Measurements from ENCODE around the gene GINS1.

GRCh38 chr20:25399037-25399430 is 8.4 kb upstream of the GINS1 start:
- TF ChIP-seq GABPA (IDR thresholded peaks at IDR 0.05; ENCODE audit: low read depth) (no peak), YY1 (IDR thresholded peaks at IDR 0.05; ENCODE audit: low read depth) (no peak), NRF1 (IDR thresholded peaks at IDR 0.05; ENCODE audit: low read depth, low read length) (no peak), POLR2AphosphoS5 (IDR thresholded peaks at IDR 0.05; ENCODE audit: low read depth, low read length) (no peak), TAF1 (IDR thresholded peaks at IDR 0.05; ENCODE audit: borderline replicate concordance, low read depth, low read length) (no peak), RAD21 (IDR thresholded peaks at IDR 0.05; ENCODE audit: low read length) (peak; percentile 87), JUND (IDR thresholded peaks at IDR 0.05) (no peak), CHD2 (IDR thresholded peaks at IDR 0.05; ENCODE audit: low read length, partially characterized antibody) (no peak), PBX3 (IDR thresholded peaks at IDR 0.05) (no peak)
- TF ChIP-seq, protein P1, sequence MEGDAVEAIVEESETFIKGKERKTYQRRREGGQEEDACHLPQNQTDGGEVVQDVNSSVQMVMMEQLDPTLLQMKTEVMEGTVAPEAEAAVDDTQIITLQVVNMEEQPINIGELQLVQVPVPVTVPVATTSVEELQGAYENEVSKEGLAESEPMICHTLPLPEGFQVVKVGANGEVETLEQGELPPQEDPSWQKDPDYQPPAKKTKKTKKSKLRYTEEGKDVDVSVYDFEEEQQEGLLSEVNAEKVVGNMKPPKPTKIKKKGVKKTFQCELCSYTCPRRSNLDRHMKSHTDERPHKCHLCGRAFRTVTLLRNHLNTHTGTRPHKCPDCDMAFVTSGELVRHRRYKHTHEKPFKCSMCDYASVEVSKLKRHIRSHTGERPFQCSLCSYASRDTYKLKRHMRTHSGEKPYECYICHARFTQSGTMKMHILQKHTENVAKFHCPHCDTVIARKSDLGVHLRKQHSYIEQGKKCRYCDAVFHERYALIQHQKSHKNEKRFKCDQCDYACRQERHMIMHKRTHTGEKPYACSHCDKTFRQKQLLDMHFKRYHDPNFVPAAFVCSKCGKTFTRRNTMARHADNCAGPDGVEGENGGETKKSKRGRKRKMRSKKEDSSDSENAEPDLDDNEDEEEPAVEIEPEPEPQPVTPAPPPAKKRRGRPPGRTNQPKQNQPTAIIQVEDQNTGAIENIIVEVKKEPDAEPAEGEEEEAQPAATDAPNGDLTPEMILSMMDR (IDR thresholded peaks at IDR 0.05), result peak; percentile 71
- TF ChIP-seq, protein P2, sequence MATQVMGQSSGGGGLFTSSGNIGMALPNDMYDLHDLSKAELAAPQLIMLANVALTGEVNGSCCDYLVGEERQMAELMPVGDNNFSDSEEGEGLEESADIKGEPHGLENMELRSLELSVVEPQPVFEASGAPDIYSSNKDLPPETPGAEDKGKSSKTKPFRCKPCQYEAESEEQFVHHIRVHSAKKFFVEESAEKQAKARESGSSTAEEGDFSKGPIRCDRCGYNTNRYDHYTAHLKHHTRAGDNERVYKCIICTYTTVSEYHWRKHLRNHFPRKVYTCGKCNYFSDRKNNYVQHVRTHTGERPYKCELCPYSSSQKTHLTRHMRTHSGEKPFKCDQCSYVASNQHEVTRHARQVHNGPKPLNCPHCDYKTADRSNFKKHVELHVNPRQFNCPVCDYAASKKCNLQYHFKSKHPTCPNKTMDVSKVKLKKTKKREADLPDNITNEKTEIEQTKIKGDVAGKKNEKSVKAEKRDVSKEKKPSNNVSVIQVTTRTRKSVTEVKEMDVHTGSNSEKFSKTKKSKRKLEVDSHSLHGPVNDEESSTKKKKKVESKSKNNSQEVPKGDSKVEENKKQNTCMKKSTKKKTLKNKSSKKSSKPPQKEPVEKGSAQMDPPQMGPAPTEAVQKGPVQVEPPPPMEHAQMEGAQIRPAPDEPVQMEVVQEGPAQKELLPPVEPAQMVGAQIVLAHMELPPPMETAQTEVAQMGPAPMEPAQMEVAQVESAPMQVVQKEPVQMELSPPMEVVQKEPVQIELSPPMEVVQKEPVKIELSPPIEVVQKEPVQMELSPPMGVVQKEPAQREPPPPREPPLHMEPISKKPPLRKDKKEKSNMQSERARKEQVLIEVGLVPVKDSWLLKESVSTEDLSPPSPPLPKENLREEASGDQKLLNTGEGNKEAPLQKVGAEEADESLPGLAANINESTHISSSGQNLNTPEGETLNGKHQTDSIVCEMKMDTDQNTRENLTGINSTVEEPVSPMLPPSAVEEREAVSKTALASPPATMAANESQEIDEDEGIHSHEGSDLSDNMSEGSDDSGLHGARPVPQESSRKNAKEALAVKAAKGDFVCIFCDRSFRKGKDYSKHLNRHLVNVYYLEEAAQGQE (IDR thresholded peaks at IDR 0.05; ENCODE audit: low read depth, low read length), result no peak
- TF ChIP-seq, protein P3, sequence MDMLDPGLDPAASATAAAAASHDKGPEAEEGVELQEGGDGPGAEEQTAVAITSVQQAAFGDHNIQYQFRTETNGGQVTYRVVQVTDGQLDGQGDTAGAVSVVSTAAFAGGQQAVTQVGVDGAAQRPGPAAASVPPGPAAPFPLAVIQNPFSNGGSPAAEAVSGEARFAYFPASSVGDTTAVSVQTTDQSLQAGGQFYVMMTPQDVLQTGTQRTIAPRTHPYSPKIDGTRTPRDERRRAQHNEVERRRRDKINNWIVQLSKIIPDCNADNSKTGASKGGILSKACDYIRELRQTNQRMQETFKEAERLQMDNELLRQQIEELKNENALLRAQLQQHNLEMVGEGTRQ (IDR thresholded peaks at IDR 0.05; ENCODE audit: borderline replicate concordance, low read depth, low read length), result no peak
- TF ChIP-seq, protein P4, sequence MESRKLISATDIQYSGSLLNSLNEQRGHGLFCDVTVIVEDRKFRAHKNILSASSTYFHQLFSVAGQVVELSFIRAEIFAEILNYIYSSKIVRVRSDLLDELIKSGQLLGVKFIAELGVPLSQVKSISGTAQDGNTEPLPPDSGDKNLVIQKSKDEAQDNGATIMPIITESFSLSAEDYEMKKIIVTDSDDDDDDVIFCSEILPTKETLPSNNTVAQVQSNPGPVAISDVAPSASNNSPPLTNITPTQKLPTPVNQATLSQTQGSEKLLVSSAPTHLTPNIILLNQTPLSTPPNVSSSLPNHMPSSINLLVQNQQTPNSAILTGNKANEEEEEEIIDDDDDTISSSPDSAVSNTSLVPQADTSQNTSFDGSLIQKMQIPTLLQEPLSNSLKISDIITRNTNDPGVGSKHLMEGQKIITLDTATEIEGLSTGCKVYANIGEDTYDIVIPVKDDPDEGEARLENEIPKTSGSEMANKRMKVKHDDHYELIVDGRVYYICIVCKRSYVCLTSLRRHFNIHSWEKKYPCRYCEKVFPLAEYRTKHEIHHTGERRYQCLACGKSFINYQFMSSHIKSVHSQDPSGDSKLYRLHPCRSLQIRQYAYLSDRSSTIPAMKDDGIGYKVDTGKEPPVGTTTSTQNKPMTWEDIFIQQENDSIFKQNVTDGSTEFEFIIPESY (IDR thresholded peaks at IDR 0.05; ENCODE audit: borderline replicate concordance, low read depth), result no peak
